Natural killer cell treated with Interleukin-12 subunit alpha and Interleukin-12 subunit beta and Interleukin-15 and Interleukin-18, amount 100 ng/mL, for 72 hours (primary cell): ENCODE data around the gene CAMK1D. TPM values are rescaled to one million over a fixed set of nuclear protein-coding genes. Genes with fewer than 3 reads are reported as not detected.
"Not testable (repeated sequence)": the region's sequence is repeated elsewhere in the genome, so short reads cannot be mapped to it uniquely, and the experiment has no call there.

Experiments used
- ATAC-seq, 2 donors: fragments of 150-1000 bp; cut with Tn5 transposase in 1 of 2; sonication (Bioruptor Pico), chemical (Tn5 transposase) in 1 of 2; 2 replicates each; pipeline ENCODE4 v1.10.0; 2021
- DNase-seq: peaks from one replicate; pipeline ENCODE4 v3.0.0; 2022; ENCODE audit warnings: low spot score
- H3K27ac Mint-ChIP-seq, 2 donors: 1 replicate in 1 of 2; 2 replicates in 1 of 2; pipeline ENCODE4 v1.8.0; 2022; ENCODE audit warnings: mixed read lengths in 2 of 2, mild to moderate bottlenecking in 1 of 2, moderate library complexity in 1 of 2
- H3K27me3 Mint-ChIP-seq, 2 donors: 1 replicate in 1 of 2; 2 replicates in 1 of 2; pipeline ENCODE4 v1.8.0; 2022; ENCODE audit warnings: mixed read lengths in 2 of 2
- H3K36me3 Mint-ChIP-seq: one replicate; pipeline ENCODE4 v1.8.0; 2022; ENCODE audit warnings: mixed read lengths
- H3K4me1 Mint-ChIP-seq, 2 donors: 1 replicate in 1 of 2; 2 replicates in 1 of 2; pipeline ENCODE4 v1.8.0; 2022; ENCODE audit warnings: low read depth in 2 of 2, mixed read lengths in 2 of 2, mild to moderate bottlenecking in 1 of 2
- H3K4me3 Mint-ChIP-seq: one replicate; pipeline ENCODE4 v1.8.0; 2022; ENCODE audit warnings: mixed read lengths
- H3K9me3 Mint-ChIP-seq: 2 replicates; pipeline ENCODE4 v1.8.0; 2022; ENCODE audit warnings: mixed read lengths
- total RNA-seq, 2 donors: library from RNA; stranded (reverse); gene quantifications; one replicate each; pipeline ENCODE4 v1.2.3, GENCODE V29; 2022

CAMK1D gene
- total RNA-seq, 2 donors from 2014 or later = 16.3 to 36.9 TPM

DNA sequence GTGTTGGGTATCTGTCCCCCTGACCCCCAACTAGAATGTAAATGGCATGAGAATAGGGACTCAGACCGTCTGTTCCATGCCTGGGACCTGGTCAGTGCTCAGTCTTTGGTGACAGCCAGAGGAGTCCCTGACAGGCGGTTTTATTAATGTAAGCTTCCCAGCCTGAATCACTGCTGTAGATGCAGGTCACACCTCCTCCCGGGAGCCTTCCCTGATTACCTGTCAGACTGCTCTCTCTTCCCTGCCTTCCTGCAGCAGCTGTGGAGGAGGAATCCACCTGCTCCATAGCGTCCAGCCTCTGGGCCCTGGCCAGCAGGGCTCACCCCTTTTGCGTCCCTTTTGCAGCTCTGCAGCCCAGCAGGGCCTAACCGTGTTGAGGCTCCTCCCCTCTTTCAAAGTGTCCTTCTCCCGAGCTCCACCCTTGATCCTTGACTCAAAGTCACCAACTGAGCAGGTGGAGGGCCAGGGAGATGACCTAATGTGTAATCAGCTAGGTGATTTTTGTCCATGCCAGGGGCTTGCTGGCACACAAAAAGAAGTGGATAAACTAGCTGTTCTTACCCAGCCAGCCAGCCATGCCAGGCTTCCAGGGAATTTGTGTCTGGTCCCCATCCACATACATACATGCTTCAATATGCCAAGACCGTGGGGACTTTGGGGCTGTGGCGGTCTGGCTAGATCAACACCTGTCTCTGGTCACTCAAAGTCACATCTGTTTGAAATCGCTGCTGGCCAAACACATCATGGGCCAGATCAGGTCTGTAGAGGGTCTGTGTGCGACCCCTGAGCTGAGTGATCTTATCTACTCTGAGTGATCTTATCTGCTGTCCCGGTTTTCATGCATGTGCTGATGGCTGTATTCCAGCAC lies 457.1 kb downstream of the CAMK1D start:
- peak in 1 of 2 donors; percentile 15 for ATAC-seq
- H3K36me3 Mint-ChIP-seq = no peaks in the 10 kb centered on the region
- H3K27ac Mint-ChIP-seq = no peak overlapping the region

DNA sequence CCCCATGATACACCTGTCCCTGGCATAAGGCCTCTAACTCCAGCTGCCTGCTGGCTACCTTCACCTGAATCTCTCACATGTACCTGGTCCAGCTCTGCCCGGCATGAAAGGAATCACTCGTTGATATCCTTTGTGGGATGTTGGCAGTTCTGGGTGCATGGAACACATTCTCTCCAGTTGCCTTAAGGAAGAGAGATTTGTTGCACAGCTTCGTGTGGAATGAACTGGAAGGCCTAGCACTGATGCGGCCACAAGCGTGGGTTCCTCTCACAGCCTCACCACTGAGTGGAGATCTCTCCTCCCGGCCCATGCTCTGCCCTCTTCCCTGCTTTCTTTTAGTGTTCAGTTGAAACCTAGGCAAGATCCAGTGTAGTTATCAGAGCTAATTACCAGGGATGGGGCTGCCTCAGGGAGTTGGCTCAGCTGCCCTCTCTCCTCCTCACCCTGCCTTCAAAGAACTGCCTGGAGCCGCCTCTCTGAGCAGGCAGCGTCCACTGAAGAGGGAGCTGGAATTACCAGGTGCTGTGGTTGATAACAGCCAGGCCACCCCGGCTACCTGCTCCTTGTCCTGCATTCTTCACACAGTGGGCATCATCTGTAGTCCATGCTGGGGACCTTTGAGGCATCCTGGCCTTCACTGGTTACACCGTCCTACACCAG lies 457.9 kb downstream of the CAMK1D start:
- Mint-ChIP-seq H3K27me3 (no peaks in the 10 kb centered on the region), H3K4me1 (no peaks in the 10 kb centered on the region)
- DNase-seq = no peak

More for the DNA sequence above, 457.1 kb downstream of the CAMK1D start:
- DNase-seq = no peak
- Mint-ChIP-seq H3K4me1 (no peaks in the 10 kb centered on the region), H3K4me3 (no peak overlapping the region), H3K27me3 (no peaks in the 10 kb centered on the region), H3K9me3 (no peaks in the 10 kb centered on the region)

DNA sequence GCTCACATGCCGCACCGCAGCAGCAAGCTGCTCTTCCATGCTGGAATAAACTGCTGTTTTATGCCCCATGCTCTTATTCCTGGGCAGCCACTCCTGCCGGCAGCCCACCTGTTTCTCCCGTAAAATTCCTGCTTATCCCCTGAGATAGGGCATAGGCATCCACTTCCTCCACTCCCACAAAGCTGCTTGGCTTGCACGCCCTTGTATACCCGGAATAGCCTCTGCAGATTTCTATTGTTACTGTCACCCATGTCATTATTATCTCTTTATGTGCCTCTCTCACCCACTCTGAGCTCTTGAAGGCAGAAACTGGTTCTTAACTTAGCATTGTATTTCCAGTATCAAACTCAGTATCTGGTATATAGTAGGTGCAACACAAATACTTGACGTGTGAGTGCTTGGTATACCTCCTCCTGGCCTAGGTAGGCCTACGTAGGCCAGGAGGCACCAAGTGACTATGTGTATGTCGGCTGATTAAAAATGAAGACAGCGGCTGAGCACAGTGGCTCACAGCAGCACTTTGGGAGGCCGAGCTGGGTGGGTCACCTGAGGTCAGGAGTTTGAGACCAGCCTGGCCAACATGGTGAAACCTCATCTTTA lies 458.8 kb downstream of the CAMK1D start:
- Mint-ChIP-seq H3K4me3 (no peak overlapping the region), H3K27ac (no peak overlapping the region), H3K36me3 (no peaks in the 10 kb centered on the region), H3K9me3 (no peaks in the 10 kb centered on the region), H3K27me3 (no peaks in the 10 kb centered on the region), H3K4me1 (no peaks in the 10 kb centered on the region)
- no peak for ATAC-seq
- no peak for DNase-seq

More for the DNA sequence above, 457.9 kb downstream of the CAMK1D start:
- no peak overlapping the region for H3K4me3 Mint-ChIP-seq
- H3K27ac Mint-ChIP-seq = no peak overlapping the region
- no peaks in the 10 kb centered on the region for H3K36me3 Mint-ChIP-seq
- peak in 1 of 2 donors; percentile 24 for ATAC-seq
- no peaks in the 10 kb centered on the region for H3K9me3 Mint-ChIP-seq

DNA sequence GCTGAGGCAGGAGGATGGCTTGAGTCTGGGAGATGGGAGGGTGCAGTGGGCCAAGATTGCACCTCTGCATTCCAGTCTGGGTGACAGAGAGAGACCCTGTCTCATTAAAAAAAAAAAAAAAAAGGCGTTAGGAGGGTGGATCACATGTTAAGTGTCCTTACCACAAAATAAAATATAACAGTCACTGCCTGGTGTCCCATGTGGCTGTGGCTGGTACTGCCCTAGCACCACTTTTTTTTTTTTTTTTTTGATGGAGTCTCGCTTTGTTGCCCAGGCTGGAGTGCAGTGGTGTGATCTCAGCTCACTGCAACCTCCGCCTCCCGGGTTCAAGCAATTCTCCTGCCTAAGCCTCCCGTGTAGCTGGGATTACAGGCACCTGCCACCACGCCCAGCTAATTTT lies 460.7 kb downstream of the CAMK1D start:
- H3K27me3 Mint-ChIP-seq, ATAC-seq, H3K27ac Mint-ChIP-seq, H3K9me3 Mint-ChIP-seq, H3K4me3 Mint-ChIP-seq, H3K36me3 Mint-ChIP-seq, H3K4me1 Mint-ChIP-seq, DNase-seq: not testable (repeated sequence)

DNA sequence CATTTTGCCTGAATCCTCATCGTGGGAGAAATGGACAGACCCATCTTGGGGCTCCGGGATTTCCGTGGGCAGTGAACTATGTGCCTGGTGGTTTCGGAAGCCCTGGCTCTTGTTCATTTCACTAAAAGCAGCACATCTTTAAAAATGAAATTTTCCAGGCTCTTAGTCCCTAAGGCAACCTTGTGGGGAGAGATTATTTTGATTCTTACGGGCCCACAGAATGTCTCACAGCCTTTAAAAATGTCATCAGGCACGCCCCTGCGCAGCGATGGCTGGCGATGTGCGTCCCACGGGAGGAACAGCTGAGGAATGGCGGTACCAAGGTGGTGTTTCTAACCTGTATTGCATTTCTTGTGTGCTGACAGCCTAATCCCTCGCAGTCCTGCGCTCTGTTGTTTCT lies 462.5 kb downstream of the CAMK1D start:
- Mint-ChIP-seq H3K9me3 (peaks cover 3% of the 10 kb centered on the region), H3K27me3 (no peaks in the 10 kb centered on the region), H3K4me1 (peaks cover 0 to 1% of the 10 kb centered on the region in 2 donors), H3K36me3 (peaks cover 9% of the 10 kb centered on the region), H3K27ac (no peak overlapping the region), H3K4me3 (no peak overlapping the region)
- ATAC-seq (no peak), DNase-seq (no peak)

DNA sequence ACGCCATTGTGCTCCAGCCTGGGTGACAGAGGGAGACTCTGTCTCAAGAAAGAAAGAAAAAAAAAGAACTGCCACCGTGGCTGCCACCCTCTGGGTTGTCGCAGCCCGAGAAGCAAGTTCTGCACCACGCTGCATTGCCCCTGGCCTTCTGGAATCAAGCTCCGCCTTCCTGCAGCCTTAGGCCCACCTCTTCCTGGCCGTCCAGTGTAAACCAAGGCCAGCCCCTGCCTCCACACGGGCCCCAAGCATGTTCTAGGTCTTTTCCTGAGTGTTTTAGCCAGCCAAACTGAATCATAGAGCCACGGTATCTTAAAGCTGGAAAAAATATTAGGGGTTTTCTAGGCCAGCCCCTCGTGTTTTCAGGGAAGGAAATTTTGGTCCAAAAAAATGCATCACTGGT lies 463.2 kb downstream of the CAMK1D start:
- H3K27ac Mint-ChIP-seq = no peak overlapping the region
- no peak for DNase-seq
- peaks cover 0 to 2% of the 10 kb centered on the region in 2 donors for H3K4me1 Mint-ChIP-seq
- H3K27me3 Mint-ChIP-seq = no peaks in the 10 kb centered on the region
- H3K4me3 Mint-ChIP-seq = no peak overlapping the region
- H3K36me3 Mint-ChIP-seq = peaks cover 9% of the 10 kb centered on the region
- peaks cover 3% of the 10 kb centered on the region for H3K9me3 Mint-ChIP-seq
- ATAC-seq = no peak

DNA sequence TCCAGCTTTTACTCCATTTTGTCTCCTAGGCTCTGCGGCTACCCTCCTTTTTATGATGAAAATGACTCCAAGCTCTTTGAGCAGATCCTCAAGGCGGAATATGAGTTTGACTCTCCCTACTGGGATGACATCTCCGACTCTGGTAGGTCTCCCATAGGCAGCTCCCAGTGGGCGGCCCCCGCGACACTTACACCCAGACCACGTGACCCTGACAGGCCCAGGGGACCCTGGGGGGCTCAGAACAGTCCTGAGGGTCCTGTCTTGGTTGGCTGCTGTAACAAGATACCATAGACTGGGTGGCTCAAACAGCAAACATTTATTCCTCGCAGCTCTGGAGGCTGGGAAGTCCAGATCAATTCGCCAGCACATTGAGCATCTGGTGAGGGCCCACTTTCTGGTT lies 464.8 kb downstream of the CAMK1D start:
- Mint-ChIP-seq H3K27me3 (no peaks in the 10 kb centered on the region), H3K9me3 (peaks cover 3% of the 10 kb centered on the region), H3K27ac (no peak overlapping the region), H3K36me3 (peaks cover 9% of the 10 kb centered on the region), H3K4me1 (peaks cover 0 to 2% of the 10 kb centered on the region in 2 donors), H3K4me3 (no peak overlapping the region)
- DNase-seq (no peak), ATAC-seq (no peak)

DNA sequence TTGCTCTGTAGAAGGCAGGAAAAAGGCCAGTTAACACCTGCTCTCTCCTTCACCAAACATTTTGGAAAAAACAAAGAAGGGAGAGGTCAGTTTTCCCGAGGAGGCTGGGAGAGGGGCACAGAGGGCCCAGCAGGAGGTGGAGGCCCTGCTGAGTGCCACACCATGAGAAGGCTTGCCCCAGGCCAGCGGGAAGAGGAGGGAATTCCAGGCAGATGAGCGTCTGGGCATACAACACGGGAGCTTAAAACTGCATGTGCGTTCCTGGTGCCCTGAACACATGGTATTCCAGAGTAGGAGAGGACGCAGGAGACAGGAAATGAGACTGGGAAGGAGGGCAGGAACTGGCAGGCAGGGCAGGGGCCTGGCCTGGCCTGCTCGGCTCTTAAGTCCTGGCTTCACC lies 469.7 kb downstream of the CAMK1D start:
- H3K4me3 Mint-ChIP-seq = no peak overlapping the region
- ATAC-seq (no peak), DNase-seq (no peak)
- no peaks in the 10 kb centered on the region for H3K27me3 Mint-ChIP-seq
- peaks cover under 1% of the 10 kb centered on the region for H3K9me3 Mint-ChIP-seq
- peaks cover 0 to 11% of the 10 kb centered on the region in 2 donors for H3K4me1 Mint-ChIP-seq
- H3K36me3 Mint-ChIP-seq = peaks cover 3% of the 10 kb centered on the region
- H3K27ac Mint-ChIP-seq = peak overlapping the region in 1 of 2 donors; percentile 53

DNA sequence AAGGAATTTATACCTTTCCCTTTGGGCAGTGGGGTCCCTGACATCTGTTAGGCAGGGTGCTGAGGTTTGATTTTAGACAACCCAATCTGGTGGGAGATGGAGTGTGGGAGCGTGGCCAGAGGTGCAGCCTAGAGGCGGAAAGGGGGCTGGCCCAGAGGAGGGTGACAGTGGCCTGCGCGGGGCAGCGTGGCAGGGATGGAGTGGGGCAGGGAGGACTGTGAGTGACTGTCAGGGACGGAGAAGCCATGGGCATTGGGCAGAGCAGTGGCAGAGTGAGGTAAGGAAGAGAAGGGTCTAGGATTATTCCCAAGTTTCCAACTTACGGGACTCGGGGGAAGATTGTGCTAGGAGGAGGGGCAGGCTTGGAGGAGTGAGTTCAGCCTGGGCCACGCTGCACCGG lies 470.3 kb downstream of the CAMK1D start:
- H3K9me3 Mint-ChIP-seq = no peaks in the 10 kb centered on the region
- no peak overlapping the region for H3K27ac Mint-ChIP-seq
- ATAC-seq (no peak), DNase-seq (no peak)
- H3K27me3 Mint-ChIP-seq = no peaks in the 10 kb centered on the region
- peaks cover 0 to 11% of the 10 kb centered on the region in 2 donors for H3K4me1 Mint-ChIP-seq
- H3K36me3 Mint-ChIP-seq = no peaks in the 10 kb centered on the region
- no peak overlapping the region for H3K4me3 Mint-ChIP-seq

DNA sequence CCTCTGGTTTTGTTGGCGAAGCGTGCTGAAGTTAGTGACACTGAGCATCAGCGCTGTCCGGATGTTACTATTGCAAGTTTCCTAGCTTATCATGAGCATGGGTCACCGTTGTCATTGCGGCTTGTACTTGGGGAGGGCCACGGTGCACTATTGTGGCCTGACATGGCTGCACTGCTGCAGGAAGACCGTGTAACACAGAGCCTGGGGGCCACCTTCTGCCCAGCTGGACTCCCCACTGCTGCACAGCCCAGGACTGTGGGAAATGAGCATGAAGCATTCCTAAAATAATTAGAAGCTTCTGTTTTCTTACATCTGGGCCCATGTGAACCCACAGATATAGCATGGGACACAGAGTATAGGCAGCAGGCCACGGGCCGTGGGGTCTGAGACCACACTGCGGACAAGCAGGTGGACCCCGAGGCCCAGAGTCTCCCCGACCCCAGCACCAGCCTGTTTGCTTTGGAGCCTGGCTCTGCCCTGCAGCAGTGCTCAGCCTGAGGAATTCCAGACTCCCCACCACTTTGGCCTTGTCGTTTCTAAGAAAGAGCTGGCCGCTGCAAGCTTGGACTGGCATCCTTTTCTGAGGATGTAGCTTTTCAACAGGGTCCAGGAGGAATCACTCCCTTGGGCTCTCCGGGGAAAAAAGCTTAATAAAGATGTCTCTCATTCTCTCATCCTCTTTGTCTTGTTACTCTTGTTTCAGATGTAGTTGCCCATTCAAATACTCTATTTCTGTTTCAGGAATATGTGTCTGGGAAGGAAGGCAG lies 473.0 kb downstream of the CAMK1D start:
- Mint-ChIP-seq H3K36me3 (no peaks in the 10 kb centered on the region), H3K27me3 (no peaks in the 10 kb centered on the region), H3K4me3 (no peak overlapping the region), H3K27ac (no peak overlapping the region), H3K9me3 (no peaks in the 10 kb centered on the region), H3K4me1 (peaks cover 0 to 9% of the 10 kb centered on the region in 2 donors)
- no peak for DNase-seq
- no peak for ATAC-seq

DNA sequence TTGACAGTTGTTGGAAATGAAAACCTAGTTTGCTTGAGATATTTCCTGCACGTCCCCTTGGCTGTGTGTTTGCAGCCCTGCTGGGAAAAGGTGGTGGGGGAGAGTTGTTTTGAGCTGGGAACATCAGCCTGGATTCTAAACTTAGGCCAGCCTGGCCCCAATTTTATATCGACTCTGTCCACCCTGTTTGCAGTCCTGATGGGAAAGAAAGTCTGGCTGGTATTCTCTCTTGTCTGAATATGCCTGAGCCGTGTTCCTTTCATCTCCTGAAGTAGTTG lies 473.5 kb downstream of the CAMK1D start:
- H3K27ac Mint-ChIP-seq = no peak overlapping the region

DNA sequence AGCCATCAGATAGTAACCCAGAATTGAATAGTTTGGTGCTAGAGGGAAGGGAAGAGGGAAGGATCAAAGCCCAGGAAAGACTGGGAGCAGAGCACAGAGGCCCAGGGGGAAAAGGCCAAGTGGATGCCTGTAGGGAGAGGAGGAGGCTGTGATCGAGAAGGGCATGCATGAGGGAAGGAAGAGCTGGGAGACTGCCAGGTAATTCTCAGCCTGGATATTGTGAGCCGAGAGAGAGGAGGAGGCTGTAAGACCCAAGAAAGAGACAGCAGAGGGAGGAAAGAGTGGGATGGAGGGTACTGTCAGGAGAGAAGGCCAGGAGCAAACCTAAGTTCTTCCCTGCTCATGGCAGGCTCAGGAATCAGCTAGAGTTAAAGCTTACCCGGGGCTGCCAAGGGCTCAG lies 474.0 kb downstream of the CAMK1D start:
- DNase-seq (no peak), ATAC-seq (no peak)
- Mint-ChIP-seq H3K9me3 (no peaks in the 10 kb centered on the region), H3K27me3 (no peaks in the 10 kb centered on the region), H3K27ac (no peak overlapping the region), H3K36me3 (no peaks in the 10 kb centered on the region), H3K4me3 (no peak overlapping the region), H3K4me1 (peaks cover 0 to 9% of the 10 kb centered on the region in 2 donors)

More for the DNA sequence above, 473.5 kb downstream of the CAMK1D start:
- ATAC-seq (no peak), DNase-seq (no peak)
- H3K36me3 Mint-ChIP-seq = no peaks in the 10 kb centered on the region
- H3K27me3 Mint-ChIP-seq = no peaks in the 10 kb centered on the region
- no peaks in the 10 kb centered on the region for H3K9me3 Mint-ChIP-seq
- no peak overlapping the region for H3K4me3 Mint-ChIP-seq
- H3K4me1 Mint-ChIP-seq = peaks cover 0 to 9% of the 10 kb centered on the region in 2 donors

DNA sequence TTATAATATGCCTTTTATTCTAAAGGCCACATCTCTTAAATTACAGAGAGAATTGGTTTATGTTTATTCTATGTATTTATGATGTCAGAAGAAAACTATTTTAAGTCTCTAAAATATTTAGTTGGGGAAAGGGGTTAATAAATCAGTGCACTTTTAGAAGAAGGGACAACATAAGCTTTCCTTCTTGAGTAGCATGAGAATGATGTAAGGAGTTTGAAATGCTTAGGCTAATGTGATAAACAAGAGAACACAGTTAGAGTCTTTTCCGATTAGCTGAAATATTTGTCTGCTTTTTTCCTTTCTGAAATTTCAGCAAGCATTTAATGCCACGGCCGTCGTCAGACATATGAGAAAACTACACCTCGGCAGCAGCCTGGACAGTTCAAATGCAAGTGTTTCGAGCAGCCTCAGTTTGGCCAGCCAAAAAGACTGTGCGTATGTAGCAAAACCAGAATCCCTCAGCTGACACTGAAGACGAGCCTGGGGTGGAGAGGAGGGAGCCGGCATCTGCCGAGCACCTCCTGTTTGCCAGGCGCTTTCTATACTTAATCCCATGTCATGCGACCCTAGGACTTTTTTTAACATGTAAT lies 476.0 kb downstream of the CAMK1D start:
- H3K27me3 Mint-ChIP-seq = no peaks in the 10 kb centered on the region
- ATAC-seq (no peak), DNase-seq (no peak)
- peaks cover 0 to 9% of the 10 kb centered on the region in 2 donors for H3K4me1 Mint-ChIP-seq
- no peak overlapping the region for H3K27ac Mint-ChIP-seq
- H3K4me3 Mint-ChIP-seq = no peak overlapping the region
- no peaks in the 10 kb centered on the region for H3K9me3 Mint-ChIP-seq
- H3K36me3 Mint-ChIP-seq = no peaks in the 10 kb centered on the region
